GM12892 (cell line): ENCODE results near the gene SDF2L1.

ENCODE experiments used
- POLR2A ChIP-seq: IDR thresholded peaks from 2 replicates; pipeline ENCODE4 v1.6.1; 2011; ENCODE audit warnings: low read depth, low read length, control low read depth
- POLR2AphosphoS5 ChIP-seq: IDR thresholded peaks from 2 replicates; pipeline ENCODE4 v1.6.1; 2011; ENCODE audit warnings: low read depth, low read length, control low read depth
- TAF1 ChIP-seq: IDR thresholded peaks from 2 replicates; pipeline ENCODE4 v1.6.1; 2011; ENCODE audit warnings: low read depth, mild to moderate bottlenecking, control low read depth, low read length, borderline replicate concordance

DNA sequence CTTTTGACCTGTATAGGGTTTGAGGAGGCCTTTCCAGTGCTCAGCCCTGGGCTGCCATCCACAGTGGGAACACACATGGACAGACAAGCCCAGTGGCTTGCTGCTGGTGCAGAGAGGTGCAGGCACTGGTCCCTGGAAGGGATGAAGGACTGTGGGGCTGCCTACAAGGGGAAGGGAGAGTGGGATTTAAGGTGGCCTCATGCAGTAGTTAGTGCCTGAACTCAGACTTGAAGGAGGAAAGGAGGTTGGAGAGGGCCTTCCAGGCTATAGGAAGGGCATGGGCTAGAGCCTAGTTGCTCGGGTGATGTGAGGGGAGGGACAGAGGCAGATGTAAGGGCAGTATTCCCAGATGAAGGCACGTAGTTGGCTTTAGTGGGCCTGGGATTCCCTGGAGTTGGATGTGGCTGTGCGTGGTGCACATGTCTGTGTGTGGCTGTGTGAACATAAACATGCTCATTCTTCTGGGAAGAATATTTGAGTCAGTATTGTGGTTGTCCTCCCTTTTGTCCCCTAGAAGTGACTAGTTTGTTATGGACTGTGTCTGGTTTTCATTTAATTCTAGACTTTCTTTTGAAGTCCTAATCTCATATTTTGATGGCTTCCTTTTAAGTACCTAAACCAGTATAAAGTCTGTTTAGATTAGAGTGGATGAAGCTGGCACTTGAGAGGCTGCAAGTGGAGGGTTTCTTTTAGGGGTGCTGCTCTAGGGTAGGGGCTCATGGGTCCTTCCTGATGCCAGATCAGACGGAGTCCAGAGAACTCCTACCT, 30.7 kb upstream of the SDF2L1 start:
- TF ChIP-seq POLR2AphosphoS5 (no peak), POLR2A (no peak), TAF1 (no peak)
